ENCODE measurements around the gene POTEF. TPM values are rescaled to one million over a fixed set of nuclear protein-coding genes. Genes with fewer than 3 reads are reported as not detected.
"Not testable (repeated sequence)": the region's sequence is repeated elsewhere in the genome, so short reads cannot be mapped to it uniquely, and the experiment has no call there.

POTEF gene
- total RNA-seq = not detected

GRCh38 chr2:130129120-130129829, at the start of gene POTEF:
TSS of gene POTEF (minus strand) at chr2:130129222. CDS start at chr2:130120515, 8,707 bp downstream.
- H3K4me1 Mint-ChIP-seq; CTCF ChIA-PET; H3K4me3 Mint-ChIP-seq; ATAC-seq; H3K27me3 Mint-ChIP-seq; intact Hi-C loops (cut with DNase I, micrococcal nuclease); H3K36me3 Mint-ChIP-seq (ENCODE audit: low read depth); POLR2A ChIA-PET; H3K9me3 Mint-ChIP-seq (ENCODE audit: low read depth); H3K27ac Mint-ChIP-seq; DNase-seq: not testable (repeated sequence)

- intact Hi-C loops (cut with DNase I, micrococcal nuclease); H3K4me3 Mint-ChIP-seq; H3K9me3 Mint-ChIP-seq (ENCODE audit: low read depth); DNase-seq; H3K27me3 Mint-ChIP-seq; CTCF ChIA-PET: not testable (repeated sequence)
- peak overlapping the region; percentile 7 for H3K27ac Mint-ChIP-seq
- peaks cover 12% of the 10 kb centered on the region for H3K4me1 Mint-ChIP-seq
- H3K36me3 Mint-ChIP-seq (ENCODE audit: low read depth) = peaks cover 36% of the 10 kb centered on the region
- POLR2A ChIA-PET = interaction anchor here (0.5 kb wide), 1 partner anchor 10 kb away, joined by 4 read pairs; no protein-coding TSS in a partner anchor
- peak; percentile 80 for ATAC-seq
Measured at GRCh38 chr2:130174866-130175265, 45.8 kb upstream of the POTEF start.

DNA sequence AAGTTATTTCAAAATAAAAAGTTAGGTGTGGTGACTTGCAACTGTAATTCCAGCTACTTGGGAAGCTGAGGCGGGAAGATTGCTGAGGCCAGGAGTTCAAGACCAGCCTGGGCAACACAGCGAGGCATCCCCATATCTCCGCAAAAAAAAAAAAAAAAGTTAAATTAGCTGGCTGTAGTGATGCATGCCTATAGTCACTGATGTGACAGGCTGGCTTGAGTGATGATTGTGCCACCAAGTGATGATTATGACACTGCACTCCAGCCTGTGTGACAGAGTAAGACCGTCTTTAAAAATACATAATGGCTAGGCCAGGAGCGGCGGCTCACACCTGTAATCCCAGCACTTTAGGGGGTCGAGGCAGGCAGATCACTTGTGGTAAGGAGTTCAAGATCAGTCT, 40.9 kb upstream of the POTEF start:
- no peaks in the 10 kb centered on the region for H3K27me3 Mint-ChIP-seq
- ATAC-seq (no peak), DNase-seq (no peak)
- peaks cover 46% of the 10 kb centered on the region for H3K36me3 Mint-ChIP-seq (ENCODE audit: low read depth)
- H3K4me1 Mint-ChIP-seq = no peaks in the 10 kb centered on the region
- no peak overlapping the region for H3K27ac Mint-ChIP-seq
- intact Hi-C loops (cut with DNase I, micrococcal nuclease) = no loop called here
- ChIA-PET POLR2A (interaction anchor here (0.7 kb wide), 1 partner anchor 10 kb away, joined by 3 read pairs; no protein-coding TSS in a partner anchor), CTCF (no interaction called here)
- no peak overlapping the region for H3K4me3 Mint-ChIP-seq
- H3K9me3 Mint-ChIP-seq (ENCODE audit: low read depth) = no peaks in the 10 kb centered on the region

- H3K9me3 Mint-ChIP-seq (ENCODE audit: low read depth); DNase-seq; H3K4me1 Mint-ChIP-seq; H3K27me3 Mint-ChIP-seq; intact Hi-C loops (cut with DNase I, micrococcal nuclease); H3K4me3 Mint-ChIP-seq; CTCF ChIA-PET; POLR2A ChIA-PET: not testable (repeated sequence)
- H3K36me3 Mint-ChIP-seq (ENCODE audit: low read depth) = peaks cover 52% of the 10 kb centered on the region
- ATAC-seq = peak; percentile 97
- peak overlapping the region; percentile 51 for H3K27ac Mint-ChIP-seq
Measured at GRCh38 chr2:130169163-130169562, 40.1 kb upstream of the POTEF start.

GRCh38 chr2:130166611-130167010, 37.6 kb upstream of the POTEF start:
- H3K4me1 Mint-ChIP-seq; intact Hi-C loops (cut with DNase I, micrococcal nuclease); H3K27me3 Mint-ChIP-seq; CTCF ChIA-PET; ATAC-seq; DNase-seq; H3K4me3 Mint-ChIP-seq; POLR2A ChIA-PET; H3K9me3 Mint-ChIP-seq (ENCODE audit: low read depth); H3K27ac Mint-ChIP-seq: not testable (repeated sequence)
- H3K36me3 Mint-ChIP-seq (ENCODE audit: low read depth) = peaks cover 47% of the 10 kb centered on the region

DNA sequence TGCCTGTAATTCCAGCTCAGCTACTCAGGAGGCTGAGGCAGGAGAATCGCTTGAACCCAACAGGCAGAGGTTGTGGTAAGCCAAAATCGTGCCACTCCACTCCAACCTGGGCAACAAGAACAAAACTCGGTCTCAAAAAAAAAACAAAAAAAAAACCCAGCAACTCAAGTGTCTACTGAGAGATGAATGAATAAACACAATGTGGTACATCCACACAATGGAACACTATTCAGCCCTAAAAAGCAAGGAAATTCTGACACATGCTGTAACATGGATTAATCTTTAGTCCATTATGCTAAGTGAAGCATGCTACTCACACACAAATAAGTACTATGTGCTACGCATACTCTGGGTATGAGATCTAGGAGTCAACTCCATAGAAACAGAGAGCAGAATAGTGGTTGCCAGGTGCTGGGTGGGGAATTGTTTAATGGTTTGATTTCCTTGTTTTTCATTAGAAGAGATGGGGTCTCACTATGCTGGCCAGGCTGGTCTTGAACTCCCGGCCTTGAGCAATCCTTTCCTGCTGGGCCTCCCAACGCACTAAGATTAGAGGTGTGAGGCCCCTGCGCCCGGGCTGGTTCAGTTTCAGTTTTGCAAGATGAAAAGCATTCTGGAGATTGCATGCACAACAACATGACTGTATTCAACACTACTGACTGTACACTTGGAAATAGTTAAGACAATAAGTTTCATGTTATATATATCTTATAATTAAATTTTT, 36.4 kb upstream of the POTEF start:
- H3K27ac Mint-ChIP-seq = no peak overlapping the region
- H3K4me1 Mint-ChIP-seq = no peaks in the 10 kb centered on the region
- CTCF ChIA-PET = no interaction called here

GRCh38 chr2:130162968-130163367, 33.9 kb upstream of the POTEF start:
- no peak overlapping the region for H3K27ac Mint-ChIP-seq
- ChIA-PET CTCF (no interaction called here), POLR2A (no interaction called here)
- H3K36me3 Mint-ChIP-seq (ENCODE audit: low read depth) = peaks cover 45% of the 10 kb centered on the region
- H3K9me3 Mint-ChIP-seq (ENCODE audit: low read depth) = no peaks in the 10 kb centered on the region
- intact Hi-C loops (cut with DNase I, micrococcal nuclease) = no loop called here
- H3K4me3 Mint-ChIP-seq = no peak overlapping the region
- DNase-seq (no peak), ATAC-seq (no peak)
- no peaks in the 10 kb centered on the region for H3K4me1 Mint-ChIP-seq
- H3K27me3 Mint-ChIP-seq = no peaks in the 10 kb centered on the region

More for the DNA sequence above, 36.4 kb upstream of the POTEF start:
- DNase-seq (no peak), ATAC-seq (no peak)
- H3K27me3 Mint-ChIP-seq = no peaks in the 10 kb centered on the region
- intact Hi-C loops (cut with DNase I, micrococcal nuclease) = no loop called here
- no peaks in the 10 kb centered on the region for H3K9me3 Mint-ChIP-seq (ENCODE audit: low read depth)
- POLR2A ChIA-PET = no interaction called here
- H3K4me3 Mint-ChIP-seq = no peak overlapping the region
- H3K36me3 Mint-ChIP-seq (ENCODE audit: low read depth) = peaks cover 44% of the 10 kb centered on the region

DNA sequence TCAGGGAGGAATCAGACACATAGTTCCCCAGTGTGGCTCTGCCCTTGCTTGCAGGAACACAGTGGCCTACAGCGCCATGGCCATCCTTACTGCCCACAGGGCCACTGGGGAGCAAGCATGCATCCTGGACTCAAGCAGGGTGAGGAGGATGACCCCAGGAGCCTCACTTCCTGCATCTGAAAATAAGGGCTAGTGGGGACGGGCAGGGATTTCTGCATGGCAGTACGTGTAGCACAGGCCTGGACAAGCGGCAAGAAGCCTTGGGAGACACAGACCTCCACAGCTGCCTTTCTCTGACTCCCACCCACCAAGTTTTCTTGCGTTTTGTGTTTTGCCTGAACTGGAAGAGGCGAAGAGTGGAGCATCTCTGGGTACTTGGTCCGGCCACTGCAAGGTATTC, 33.5 kb upstream of the POTEF start:
- H3K9me3 Mint-ChIP-seq (ENCODE audit: low read depth); H3K27ac Mint-ChIP-seq; DNase-seq; H3K27me3 Mint-ChIP-seq; intact Hi-C loops (cut with DNase I, micrococcal nuclease); H3K4me3 Mint-ChIP-seq; POLR2A ChIA-PET; CTCF ChIA-PET; ATAC-seq; H3K4me1 Mint-ChIP-seq: not testable (repeated sequence)
- H3K36me3 Mint-ChIP-seq (ENCODE audit: low read depth) = peaks cover 41% of the 10 kb centered on the region

DNA sequence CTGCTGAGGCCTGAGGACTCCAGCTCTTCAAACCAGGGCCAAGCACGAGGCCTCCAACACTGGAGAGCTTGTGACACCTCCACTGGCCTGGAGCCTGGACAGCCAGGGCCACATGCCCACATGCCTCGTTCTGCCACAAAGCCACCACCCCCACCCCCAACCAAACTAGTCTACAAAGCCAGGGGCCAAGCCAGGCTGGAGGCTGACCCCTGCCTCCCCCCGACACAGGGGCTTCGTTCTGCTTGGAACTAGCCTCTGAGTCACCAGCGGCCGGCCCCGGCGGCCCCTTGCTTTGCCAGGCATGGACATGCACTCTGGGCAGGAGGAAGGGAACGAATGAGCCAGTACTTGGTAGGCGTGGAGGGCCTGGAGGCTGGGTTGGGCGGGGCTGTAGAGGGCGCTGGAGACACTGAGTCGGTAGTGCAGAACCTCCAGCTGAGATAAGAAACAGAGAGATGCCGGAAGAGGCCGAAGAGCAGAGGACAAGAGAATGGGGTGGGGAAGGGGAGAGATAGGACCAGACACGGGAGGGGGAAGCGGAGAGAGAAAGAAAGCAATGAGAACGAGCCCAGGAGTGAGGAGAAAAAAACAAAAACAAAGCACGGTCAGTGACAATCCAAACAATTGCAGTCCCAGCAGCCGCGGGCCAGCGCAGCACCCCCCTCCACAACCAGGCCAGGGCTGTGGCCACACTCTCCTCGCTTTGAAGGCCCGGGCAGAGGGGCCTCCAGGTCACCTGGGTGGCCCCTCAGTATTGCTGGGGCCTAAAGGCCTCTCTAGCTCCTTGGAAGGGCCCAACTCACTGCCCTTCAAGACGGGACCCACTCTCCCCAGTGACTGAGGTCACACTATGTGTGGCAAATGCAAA, 32.0 kb upstream of the POTEF start:
- H3K27me3 Mint-ChIP-seq; ATAC-seq; CTCF ChIA-PET; H3K27ac Mint-ChIP-seq; intact Hi-C loops (cut with DNase I, micrococcal nuclease); POLR2A ChIA-PET; H3K4me3 Mint-ChIP-seq; H3K4me1 Mint-ChIP-seq; H3K9me3 Mint-ChIP-seq (ENCODE audit: low read depth); DNase-seq: not testable (repeated sequence)
- H3K36me3 Mint-ChIP-seq (ENCODE audit: low read depth) = peaks cover 35% of the 10 kb centered on the region

DNA sequence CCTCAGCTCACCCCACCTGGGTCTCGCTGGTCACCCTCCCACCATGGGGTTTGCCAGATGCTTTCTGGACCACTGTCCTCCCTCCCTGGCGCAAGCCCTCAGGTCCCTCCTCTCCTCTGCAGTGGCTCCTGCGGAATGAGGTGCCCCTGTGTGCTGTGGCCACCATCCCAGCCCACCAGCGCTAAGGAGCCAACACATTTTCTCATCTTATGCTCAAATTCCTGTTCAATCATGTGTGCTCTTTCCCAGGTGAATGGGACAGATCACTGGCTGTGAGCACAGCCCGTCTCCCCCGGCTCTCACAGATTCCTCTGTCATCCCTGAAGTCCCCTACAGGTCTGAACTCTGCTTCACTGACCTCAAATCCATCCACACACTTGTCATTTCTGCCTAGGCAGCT, 31.1 kb upstream of the POTEF start:
- CTCF ChIA-PET = no interaction called here
- Mint-ChIP-seq H3K27me3 (no peaks in the 10 kb centered on the region), H3K27ac (no peak overlapping the region), H3K4me1 (no peaks in the 10 kb centered on the region), H3K36me3 (ENCODE audit: low read depth) (peaks cover 26% of the 10 kb centered on the region), H3K4me3 (no peak overlapping the region), H3K9me3 (ENCODE audit: low read depth) (no peaks in the 10 kb centered on the region)
- DNase-seq (no peak), ATAC-seq (no peak)
- intact Hi-C loops (cut with DNase I, micrococcal nuclease) = no loop called here
- POLR2A ChIA-PET = no interaction called here

DNA sequence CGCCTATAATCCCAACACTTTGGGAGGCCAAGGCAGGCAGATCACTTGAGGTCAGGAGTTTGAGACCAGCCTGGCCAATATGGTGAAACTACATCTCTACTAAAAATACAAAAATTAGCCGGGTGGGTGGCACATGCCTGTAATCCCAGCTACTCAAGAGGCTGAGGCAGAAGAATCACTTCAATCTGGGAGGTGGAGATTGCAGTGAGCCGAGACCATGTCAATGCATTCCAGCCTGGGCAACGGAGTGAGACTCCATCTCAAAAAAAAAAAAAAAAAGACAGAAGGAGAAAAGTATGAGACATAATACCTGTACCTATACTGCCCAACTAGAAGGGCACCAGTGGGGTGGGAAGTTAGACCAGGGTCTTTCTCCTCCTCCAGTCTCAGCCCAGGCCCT, 30.4 kb upstream of the POTEF start:
- POLR2A ChIA-PET = interaction anchor here (1.3 kb wide), 1 partner anchor 22 kb away, joined by 4 read pairs; the partner anchor contains the start of gene SMPD4

More for the DNA sequence above, 30.4 kb upstream of the POTEF start:
- DNase-seq; ATAC-seq; intact Hi-C loops (cut with DNase I, micrococcal nuclease); H3K4me3 Mint-ChIP-seq; H3K9me3 Mint-ChIP-seq (ENCODE audit: low read depth); H3K27me3 Mint-ChIP-seq; H3K4me1 Mint-ChIP-seq; H3K27ac Mint-ChIP-seq: not testable (repeated sequence)
- peaks cover 21% of the 10 kb centered on the region for H3K36me3 Mint-ChIP-seq (ENCODE audit: low read depth)
- CTCF ChIA-PET = interaction anchor here (1.3 kb wide), 1 partner anchor 173 kb away, joined by 3 read pairs; no protein-coding TSS in a partner anchor

Data from activated CD4-positive, alpha-beta T cell treated with anti-CD3 and anti-CD28 coated beads for 36 hours (primary cell).